Measurements from ENCODE around the gene ZFAND2A.

DNA sequence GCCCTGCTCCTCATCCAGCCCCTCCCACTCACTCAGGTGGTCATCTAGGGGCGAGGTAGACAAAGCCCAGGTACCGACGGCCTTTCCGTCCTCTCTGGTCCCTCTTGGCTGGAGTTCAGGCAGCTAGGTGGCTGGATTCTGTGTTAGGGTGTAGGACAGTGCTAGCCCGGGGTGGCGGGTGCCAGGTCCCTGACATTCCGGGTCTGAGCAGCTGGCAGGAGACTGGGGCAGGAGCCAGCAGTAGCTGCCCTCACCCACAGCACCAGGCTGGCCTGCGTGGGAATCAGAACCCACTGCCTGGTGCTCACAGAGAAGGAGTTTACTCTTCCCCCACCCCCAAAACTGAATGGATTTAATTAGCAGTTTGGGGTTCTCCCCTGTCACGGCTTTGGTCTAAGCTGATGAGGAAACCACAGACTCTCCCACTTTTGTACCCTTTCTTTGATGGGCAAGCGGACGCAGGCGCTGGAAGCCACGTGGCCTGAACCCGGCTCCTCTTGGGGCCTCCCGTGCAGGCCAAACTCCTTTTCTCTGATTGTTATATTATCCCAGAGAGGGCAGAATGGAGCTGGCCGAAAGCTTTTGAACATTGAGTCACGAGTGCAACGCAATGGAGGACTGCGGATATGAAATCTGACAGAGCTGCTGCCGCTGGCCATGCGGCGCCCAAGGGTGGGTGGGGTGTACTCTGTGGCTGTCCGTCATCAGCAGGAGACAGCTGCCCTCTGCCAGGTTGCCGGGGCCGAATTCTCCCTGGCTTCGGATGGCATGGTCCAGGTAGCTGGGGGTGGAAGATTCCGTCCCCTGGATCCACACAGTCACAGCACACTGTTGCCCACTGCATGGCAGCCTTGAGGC lies 12.9 kb upstream of the ZFAND2A start:
- TF ChIP-seq, protein P1, sequence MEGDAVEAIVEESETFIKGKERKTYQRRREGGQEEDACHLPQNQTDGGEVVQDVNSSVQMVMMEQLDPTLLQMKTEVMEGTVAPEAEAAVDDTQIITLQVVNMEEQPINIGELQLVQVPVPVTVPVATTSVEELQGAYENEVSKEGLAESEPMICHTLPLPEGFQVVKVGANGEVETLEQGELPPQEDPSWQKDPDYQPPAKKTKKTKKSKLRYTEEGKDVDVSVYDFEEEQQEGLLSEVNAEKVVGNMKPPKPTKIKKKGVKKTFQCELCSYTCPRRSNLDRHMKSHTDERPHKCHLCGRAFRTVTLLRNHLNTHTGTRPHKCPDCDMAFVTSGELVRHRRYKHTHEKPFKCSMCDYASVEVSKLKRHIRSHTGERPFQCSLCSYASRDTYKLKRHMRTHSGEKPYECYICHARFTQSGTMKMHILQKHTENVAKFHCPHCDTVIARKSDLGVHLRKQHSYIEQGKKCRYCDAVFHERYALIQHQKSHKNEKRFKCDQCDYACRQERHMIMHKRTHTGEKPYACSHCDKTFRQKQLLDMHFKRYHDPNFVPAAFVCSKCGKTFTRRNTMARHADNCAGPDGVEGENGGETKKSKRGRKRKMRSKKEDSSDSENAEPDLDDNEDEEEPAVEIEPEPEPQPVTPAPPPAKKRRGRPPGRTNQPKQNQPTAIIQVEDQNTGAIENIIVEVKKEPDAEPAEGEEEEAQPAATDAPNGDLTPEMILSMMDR (conservative IDR thresholded peaks at IDR 0.05), result no peak
- TF ChIP-seq EZH2 (IDR thresholded peaks at IDR 0.05; ENCODE audit: low read depth), result no peak

Data from PC-9 (cell line).